OCI-LY7 (cell line): ENCODE data around the gene ZBTB7A.

Experiments
- CTCF ChIP-seq: fragments of 200-600 bp; sonication (generic); conservative IDR thresholded peaks from 2 replicates; pipeline ENCODE4 v1.5.1; 2014; ENCODE audit warnings: mild to moderate bottlenecking, antibody characterized with exemption, low read length, moderate library complexity, mixed read lengths
- EZH2phosphoT487 ChIP-seq: fragments of 200-600 bp; sonication (generic); IDR thresholded peaks from 2 replicates; pipeline ENCODE4 v1.6.1; 2018; ENCODE audit warnings: low read depth, borderline replicate concordance, mild to moderate bottlenecking, mixed run types, antibody characterized with exemption, low read length, moderate library complexity, mixed read lengths

DNA sequence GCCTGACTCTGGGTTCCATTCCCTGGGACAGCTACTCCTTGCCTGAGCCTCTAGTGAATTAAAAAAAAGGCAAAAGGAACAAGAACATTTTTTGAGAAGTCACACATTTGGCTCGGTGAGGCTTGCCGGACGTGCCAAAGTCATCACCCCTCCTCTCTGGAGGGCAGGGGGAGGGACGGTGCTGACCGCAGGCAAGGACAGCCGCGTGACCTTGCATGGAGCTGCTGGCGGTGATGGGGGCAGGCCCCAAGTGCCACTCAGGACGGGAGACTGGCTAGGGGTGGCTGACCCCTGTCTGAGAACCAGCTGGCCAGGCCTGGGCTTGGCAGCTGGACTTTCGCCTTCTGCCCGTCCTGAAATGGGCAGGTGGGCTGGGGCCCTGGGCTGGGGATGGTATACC, 30.8 kb upstream of the ZBTB7A start:
- TF ChIP-seq CTCF: no peak
- TF ChIP-seq EZH2phosphoT487: no peak
